ENCODE data around the gene FTO. TPM values are rescaled to one million over a fixed set of nuclear protein-coding genes. Genes with fewer than 3 reads are reported as not detected.

FTO gene
- total and polyA plus RNA-seq, 2 of the 13 experiments (the other 11 are each of a cell fraction or from before 2014, with no cell fraction given): 41.6 to 55.8 TPM

- TF ChIP-seq ZNF263 (CRISPR knock-in tag; IDR thresholded peaks at IDR 0.05): peak; percentile 87
- TF ChIP-seq JUN (CRISPR knock-in tag; IDR thresholded peaks at IDR 0.05): peak; percentile 66; the same call in 1 of the 2 replicates
- TF ChIP-seq ZNF644 (CRISPR knock-in tag; IDR thresholded peaks at IDR 0.05; ENCODE audit: low read depth): peak; percentile 87
- peak; percentile 79; the same call in 1 of the 2 replicates for TF ChIP-seq KDM6A (CRISPR knock-in tag; IDR thresholded peaks at IDR 0.05; ENCODE audit: low read depth)
- peak; percentile 53; the same call in 1 of the 2 replicates for TF ChIP-seq ZBTB44 (CRISPR knock-in tag; IDR thresholded peaks at IDR 0.05)
- peak; percentile 92 for TF ChIP-seq ZSCAN29 (CRISPR knock-in tag; conservative IDR thresholded peaks at IDR 0.05)
- TF ChIP-seq ZNF597 (CRISPR knock-in tag; IDR thresholded peaks at IDR 0.05): no peak
- peak; percentile 53; the same call in 1 of the 2 replicates for TF ChIP-seq ZBTB34 (CRISPR knock-in tag; IDR thresholded peaks at IDR 0.05)
- no peak for TF ChIP-seq RBM39 (IDR thresholded peaks at IDR 0.05; ENCODE audit: low read depth, low read length, poor library complexity, severe bottlenecking)
- peak; percentile 44 for TF ChIP-seq TGIF2 (CRISPR knock-in tag; IDR thresholded peaks at IDR 0.05)
- no peak for TF ChIP-seq ZNF776 (CRISPR knock-in tag; IDR thresholded peaks at IDR 0.05)
- TF ChIP-seq TBL1XR1 (IDR thresholded peaks at IDR 0.05; ENCODE audit: borderline replicate concordance, low read length, partially characterized antibody): peak; percentile 81
- no peak for TF ChIP-seq ZNF589 (CRISPR knock-in tag; conservative IDR thresholded peaks at IDR 0.05)
- no peak for TF ChIP-seq ZNF570 (CRISPR knock-in tag; IDR thresholded peaks at IDR 0.05; ENCODE audit: borderline replicate concordance)
- peak; percentile 87; the same call in 1 of the 2 replicates for TF ChIP-seq ZNF747 (CRISPR knock-in tag; IDR thresholded peaks at IDR 0.05; ENCODE audit: borderline replicate concordance)
- peak; percentile 87 for TF ChIP-seq BRD4 (CRISPR knock-in tag; IDR thresholded peaks at IDR 0.05)
- 0 out of 2 replicates have a peak, but pooled peaks have one; percentile 16 for TF ChIP-seq FOXK2 (IDR thresholded peaks at IDR 0.05)
- no peak for TF ChIP-seq ZNF280B (CRISPR knock-in tag; IDR thresholded peaks at IDR 0.05; ENCODE audit: borderline replicate concordance)
- TF ChIP-seq ATF6 (CRISPR knock-in tag; conservative IDR thresholded peaks at IDR 0.05): peak; percentile 68; the same call in 1 of the 2 replicates
- TF ChIP-seq ATF1 (CRISPR knock-in tag; IDR thresholded peaks at IDR 0.05): peak; percentile 44; the same call in 1 of the 2 replicates
- TF ChIP-seq ZNF329 (CRISPR knock-in tag; IDR thresholded peaks at IDR 0.05; ENCODE audit: low read depth): peak; percentile 79; the same call in 1 of the 2 replicates
- 0 out of 2 replicates have a peak, but pooled peaks have one; percentile 55 for TF ChIP-seq ADNP (CRISPR knock-in tag; IDR thresholded peaks at IDR 0.05)
- TF ChIP-seq AKAP8 (CRISPR knock-in tag; IDR thresholded peaks at IDR 0.05): 0 out of 2 replicates have a peak, but pooled peaks have one; percentile 50
Measured at GRCh38 chr16:54165174-54165911, 461.4 kb downstream of the FTO start (continued).
